PC-3 (cell line): ENCODE data around the gene MCUB.

ENCODE experiments used
- CTCF ChIP-seq: fragments of 300-600 bp; sonication (generic); conservative IDR thresholded peaks from 2 replicates; pipeline ENCODE4 v1.5.1; 2017; ENCODE audit warnings: antibody characterized with exemption, low read depth, mild to moderate bottlenecking, low read length
- EZH2phosphoT487 ChIP-seq: fragments of 300-600 bp; sonication (generic); IDR thresholded peaks from 2 replicates; pipeline ENCODE4 v1.6.1; 2018; ENCODE audit warnings: mild to moderate bottlenecking, antibody characterized with exemption, low read length, borderline replicate concordance

- no peak for TF ChIP-seq EZH2phosphoT487
- 0 out of 2 replicates have a peak, but pooled peaks have one; percentile 28 for TF ChIP-seq CTCF
Observed at GRCh38 chr4:109574443-109574850, 14.4 kb downstream of the MCUB start.
